OCI-LY1 (cell line): ENCODE data around the gene IZUMO4.

Experiments used
- H2AFZ ChIP-seq: fragments of 200-600 bp; sonication (generic), shearing (Covaris generic); 2 replicates; pipeline ENCODE4 v1.6.0; 2014; ENCODE audit warnings: antibody characterized with exemption, mild to moderate bottlenecking, low read length
- H3F3A ChIP-seq: fragments of 200-600 bp; sonication (generic), shearing (Covaris generic); 2 replicates; pipeline ENCODE4 v1.6.0; 2014; ENCODE audit warnings: mild to moderate bottlenecking, antibody characterized with exemption, low read length, moderate library complexity; ENCODE audit not compliant: insufficient read depth
- H3K27ac ChIP-seq: fragments of 200-600 bp; sonication (generic); 2 replicates; pipeline ENCODE4 v1.5.1; 2014; ENCODE audit warnings: low read length, mixed run types, mild to moderate bottlenecking, low read depth; ENCODE audit not compliant: poor library complexity, severe bottlenecking
- H3K27me3 ChIP-seq: fragments of 200-600 bp; sonication (generic); 2 replicates; pipeline ENCODE4 v1.6.0; 2014; ENCODE audit warnings: antibody characterized with exemption, mild to moderate bottlenecking, low read length, moderate library complexity; ENCODE audit not compliant: insufficient read depth
- H3K36me3 ChIP-seq: fragments of 200-600 bp; sonication (generic); 2 replicates; pipeline ENCODE4 v1.6.1; 2014; ENCODE audit warnings: mild to moderate bottlenecking, antibody characterized with exemption, low read length, moderate library complexity, mixed read lengths; ENCODE audit not compliant: insufficient read depth
- H3K4me1 ChIP-seq: fragments of 200-600 bp; sonication (generic); 2 replicates; pipeline ENCODE4 v1.5.1; 2014; ENCODE audit warnings: mild to moderate bottlenecking, low read length, moderate library complexity; ENCODE audit not compliant: insufficient read depth, severe bottlenecking
- H3K4me2 ChIP-seq: fragments of 200-600 bp; sonication (generic), shearing (Covaris generic); 2 replicates; pipeline ENCODE4 v1.6.1; 2014; ENCODE audit warnings: low read length
- H3K4me3 ChIP-seq: fragments of 200-600 bp; sonication (generic); 2 replicates; pipeline ENCODE4 v1.5.1; 2014; ENCODE audit warnings: low read length, low read depth, mild to moderate bottlenecking, mixed read lengths; ENCODE audit not compliant: poor library complexity, severe bottlenecking
- H3K79me2 ChIP-seq: fragments of 200-600 bp; shearing (Covaris generic); 2 replicates; pipeline ENCODE4 v1.6.1; 2016; ENCODE audit warnings: mixed run types, low read length, mixed read lengths; ENCODE audit not compliant: insufficient read depth
- H3K9ac ChIP-seq: fragments of 200-600 bp; sonication (generic), shearing (Covaris generic); 2 replicates; pipeline ENCODE4 v1.6.1; 2014; ENCODE audit warnings: mild to moderate bottlenecking, low read length, mixed read lengths
- H3K9me2 ChIP-seq: fragments of 200-600 bp; sonication (generic), shearing (Covaris generic); 2 replicates; pipeline ENCODE4 v1.6.1; 2014; ENCODE audit warnings: low read depth, mild to moderate bottlenecking, low read length, mixed read lengths
- H3K9me3 ChIP-seq: fragments of 200-600 bp; shearing (Covaris generic); 2 replicates; pipeline ENCODE4 v1.6.1; 2014; ENCODE audit warnings: low read length, mixed read lengths
- H4K20me1 ChIP-seq: fragments of 200-600 bp; sonication (generic), shearing (Covaris generic); 2 replicates; pipeline ENCODE4 v1.6.0; 2016; ENCODE audit warnings: mild to moderate bottlenecking, low read length; ENCODE audit not compliant: insufficient read depth
- EZH2 ChIP-seq: fragments of 200-600 bp; sonication (generic), shearing (Covaris generic); IDR thresholded peaks from 2 replicates; pipeline ENCODE4 v1.8.0; 2017; ENCODE audit warnings: borderline replicate concordance, mixed run types, mild to moderate bottlenecking, antibody characterized with exemption, low read length, moderate library complexity, mixed read lengths
- TF ChIP-seq, protein P1 (sequence below): fragments of 200-600 bp; sonication (generic), shearing (Covaris generic); IDR thresholded peaks from 2 replicates; pipeline ENCODE4 v1.5.1; 2017; ENCODE audit warnings: mild to moderate bottlenecking, antibody characterized with exemption, low read length, moderate library complexity, mixed read lengths

Gene IZUMO4

GRCh38 chr19:2121416-2122051 lies 24.8 kb downstream of the IZUMO4 start:
- Histone ChIP-seq H2AFZ (no peak overlapping the region), H4K20me1 (no peaks in the 10 kb centered on the region), H3K4me3 (no peak overlapping the region), H3K27ac (no peak overlapping the region), H3K9me2 (no peaks in the 10 kb centered on the region), H3K79me2 (no peaks in the 10 kb centered on the region), H3K9me3 (no peaks in the 10 kb centered on the region), H3K36me3 (peaks cover 32% of the 10 kb centered on the region), H3K9ac (no peak overlapping the region), H3K4me1 (no peaks in the 10 kb centered on the region), H3F3A (no peaks in the 10 kb centered on the region), H3K27me3 (no peaks in the 10 kb centered on the region), H3K4me2 (no peak overlapping the region)
- TF ChIP-seq, protein P1, sequence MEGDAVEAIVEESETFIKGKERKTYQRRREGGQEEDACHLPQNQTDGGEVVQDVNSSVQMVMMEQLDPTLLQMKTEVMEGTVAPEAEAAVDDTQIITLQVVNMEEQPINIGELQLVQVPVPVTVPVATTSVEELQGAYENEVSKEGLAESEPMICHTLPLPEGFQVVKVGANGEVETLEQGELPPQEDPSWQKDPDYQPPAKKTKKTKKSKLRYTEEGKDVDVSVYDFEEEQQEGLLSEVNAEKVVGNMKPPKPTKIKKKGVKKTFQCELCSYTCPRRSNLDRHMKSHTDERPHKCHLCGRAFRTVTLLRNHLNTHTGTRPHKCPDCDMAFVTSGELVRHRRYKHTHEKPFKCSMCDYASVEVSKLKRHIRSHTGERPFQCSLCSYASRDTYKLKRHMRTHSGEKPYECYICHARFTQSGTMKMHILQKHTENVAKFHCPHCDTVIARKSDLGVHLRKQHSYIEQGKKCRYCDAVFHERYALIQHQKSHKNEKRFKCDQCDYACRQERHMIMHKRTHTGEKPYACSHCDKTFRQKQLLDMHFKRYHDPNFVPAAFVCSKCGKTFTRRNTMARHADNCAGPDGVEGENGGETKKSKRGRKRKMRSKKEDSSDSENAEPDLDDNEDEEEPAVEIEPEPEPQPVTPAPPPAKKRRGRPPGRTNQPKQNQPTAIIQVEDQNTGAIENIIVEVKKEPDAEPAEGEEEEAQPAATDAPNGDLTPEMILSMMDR: no peak
- no peak for TF ChIP-seq EZH2

GRCh38 chr19:2122251-2122650 lies 25.5 kb downstream of the IZUMO4 start:
- Histone ChIP-seq H3K9me3 (no peaks in the 10 kb centered on the region), H3K4me1 (no peaks in the 10 kb centered on the region), H3K79me2 (no peaks in the 10 kb centered on the region), H3K27me3 (no peaks in the 10 kb centered on the region), H3K36me3 (peaks cover 30% of the 10 kb centered on the region), H3K27ac (no peak overlapping the region), H4K20me1 (no peaks in the 10 kb centered on the region), H3K4me3 (no peak overlapping the region), H3K4me2 (no peak overlapping the region), H3F3A (no peaks in the 10 kb centered on the region), H3K9ac (no peak overlapping the region), H3K9me2 (no peaks in the 10 kb centered on the region), H2AFZ (no peak overlapping the region)
- TF ChIP-seq EZH2: no peak
- TF ChIP-seq, protein P1: no peak

DNA sequence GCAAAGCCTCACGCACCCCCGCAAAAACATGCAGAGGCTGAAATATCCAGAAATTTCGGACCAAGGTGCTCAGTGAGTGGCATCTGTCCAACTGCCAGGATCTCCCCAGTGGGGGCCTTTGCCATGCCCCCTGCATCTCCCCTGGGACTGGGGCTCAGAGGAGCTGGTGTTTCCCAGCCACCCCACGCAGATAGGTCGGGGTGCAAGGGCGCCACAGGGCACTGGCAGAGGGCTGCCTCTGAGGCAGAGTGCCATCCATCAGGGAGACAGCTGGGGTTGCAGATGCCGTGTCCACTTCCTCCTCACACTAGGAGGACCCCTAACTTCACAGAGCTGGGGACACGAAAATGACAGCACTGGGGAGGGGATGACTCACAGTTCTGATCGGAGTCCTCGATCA lies 26.3 kb downstream of the IZUMO4 start:
- no peaks in the 10 kb centered on the region for H3K79me2 ChIP-seq
- H3F3A ChIP-seq: no peaks in the 10 kb centered on the region
- no peak overlapping the region for H2AFZ ChIP-seq
- H3K36me3 ChIP-seq: peaks cover 31% of the 10 kb centered on the region
- H4K20me1 ChIP-seq: no peaks in the 10 kb centered on the region
- no peak overlapping the region for H3K4me2 ChIP-seq
- no peak overlapping the region for H3K9ac ChIP-seq
- no peak overlapping the region for H3K27ac ChIP-seq
- H3K9me2 ChIP-seq: no peaks in the 10 kb centered on the region
- H3K4me3 ChIP-seq: no peak overlapping the region
- H3K4me1 ChIP-seq: no peaks in the 10 kb centered on the region
- no peak for TF ChIP-seq EZH2
- TF ChIP-seq, protein P1: no peak
- H3K9me3 ChIP-seq: no peaks in the 10 kb centered on the region
- no peaks in the 10 kb centered on the region for H3K27me3 ChIP-seq
